Small intestine (tissue), 7 donors: ENCODE measurements around the gene FRMD8. TPM values are rescaled to one million over a fixed set of nuclear protein-coding genes. Genes with fewer than 3 reads are reported as not detected.

ENCODE experiments used
- DNase-seq, 2 donors: peaks; one replicate each; pipeline versions ENCODE4 v3.0.0 to v3.0.0-alpha.2; 2013
- FAIRE-seq: peaks from 2 replicates; lab custom pipeline; 2012; peaks lifted over from hg19 to GRCh38; lab: Jason Lieb, UNC
- H3K27ac ChIP-seq, 3 donors: one replicate each; pipeline ENCODE4 v1.5.1; 2013; ENCODE audit warnings: low read length in 2 of 3, mild to moderate bottlenecking in 2 of 3, control low read depth in 1 of 3, inconsistent platforms in 1 of 3, low read depth in 1 of 3, moderate library complexity in 1 of 3
- H3K27me3 ChIP-seq, 3 donors: one replicate each; pipeline ENCODE4 v1.6.1; 2013; ENCODE audit warnings: low read length in 3 of 3, inconsistent platforms in 1 of 3; ENCODE audit not compliant: control insufficient read depth in 3 of 3, insufficient read depth in 3 of 3
- H3K36me3 ChIP-seq, 3 donors: one replicate each; pipeline ENCODE4 v1.6.1; 2013; ENCODE audit warnings: low read length in 3 of 3, inconsistent platforms in 1 of 3, low read depth in 1 of 3, mild to moderate bottlenecking in 1 of 3, moderate library complexity in 1 of 3; ENCODE audit not compliant: control insufficient read depth in 3 of 3, insufficient read depth in 2 of 3
- H3K4me1 ChIP-seq, 3 donors: one replicate each; pipeline ENCODE4 v1.6.1; 2013; ENCODE audit warnings: low read length in 2 of 3, inconsistent platforms in 1 of 3, low read depth in 1 of 3, mild to moderate bottlenecking in 1 of 3, moderate library complexity in 1 of 3; ENCODE audit not compliant: control insufficient read depth in 3 of 3, insufficient read depth in 2 of 3
- H3K4me3 ChIP-seq, 3 donors: one replicate each; pipeline ENCODE4 v1.5.1; 2013; ENCODE audit warnings: low read length in 3 of 3, control low read depth in 1 of 3, inconsistent platforms in 1 of 3, low read depth in 1 of 3, mild to moderate bottlenecking in 1 of 3, moderate library complexity in 1 of 3
- H3K9me3 ChIP-seq, 2 donors: one replicate each; pipeline ENCODE4 v1.6.1; 2013; ENCODE audit warnings: low read depth in 1 of 2, low read length in 1 of 2; ENCODE audit not compliant: control insufficient read depth in 2 of 2, insufficient read depth in 1 of 2
- WGBS, 3 donors: extraction: QIAGEN DNeasy Blood & Tissue Kit; methylation state at CpG; one replicate each; pipeline ENCODE4 v1.1.7; 2013; 5-methylcytosine and 5-hydroxymethylcytosine counted together
- polyA plus RNA-seq, 4 donors: library from polyadenylated mRNA; stranded (reverse) in 3 of 4; unstranded in 1 of 4; fragments of 200-250 nt in 3 of 4; fragments of 120-200 nt in 1 of 4; gene quantifications; one replicate each; pipeline versions ENCODE4 v1.2.1 to v1.2.3, GENCODE V29; 2013
- donor health status: healthy with polysubstance abuse.
- donor health status: control.
- donor health status: control.
- donor health status: Bipolar disorder and iron deficiency.
- donor health status: healthy.

The FRMD8 gene
- polyA plus RNA-seq, 4 donors: 24.4 to 31.1 (median 26.9) TPM

DNA sequence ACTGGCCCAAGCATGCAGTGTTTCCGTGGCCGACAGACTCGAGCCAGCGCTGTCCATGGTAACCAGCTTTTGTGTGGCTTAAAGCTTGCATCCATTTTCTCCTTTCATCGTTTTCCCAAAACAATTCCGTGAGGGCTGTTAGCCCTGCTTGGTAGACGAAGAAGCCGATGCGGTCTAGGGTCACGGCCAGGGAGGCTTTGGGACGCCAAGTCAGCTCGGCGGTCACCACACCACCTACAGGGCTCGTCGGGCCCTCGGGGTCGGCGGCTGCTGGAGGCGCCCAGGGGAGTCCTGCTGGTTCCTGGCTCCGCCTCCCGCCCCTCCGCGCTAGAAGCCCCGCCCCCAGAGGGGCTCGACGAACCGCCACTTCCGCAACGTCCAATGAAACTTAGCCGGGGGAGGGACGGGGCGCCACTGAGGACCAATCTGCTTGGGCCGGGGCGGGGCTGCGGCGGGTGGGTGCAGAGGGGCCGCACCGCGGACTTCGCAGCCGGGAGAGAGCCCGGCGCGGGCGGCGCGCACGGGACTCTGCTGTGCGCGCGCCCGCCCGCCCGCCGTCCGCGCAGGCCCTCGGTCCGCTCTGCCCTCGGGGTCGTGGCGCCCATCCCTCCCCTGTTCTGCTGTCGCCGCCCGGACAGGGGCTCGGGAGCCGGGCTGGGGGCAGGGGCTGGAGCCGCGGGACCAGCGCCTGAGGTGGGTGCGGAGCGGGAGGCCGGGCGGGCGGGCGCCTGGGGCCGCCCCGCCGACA is 32.0 kb upstream of the FRMD8 start, which contains the start of gene TIGD3:
TSS of gene TIGD3 (plus strand) at position 487 of the 748 bp plus-strand sequence. CDS start 1,058 bp downstream, outside the sequence.
- H3K27ac ChIP-seq: peak within 1 kb of the TSS; percentile 30 to 79 (median 34)
- FAIRE-seq (no peak), DNase-seq (peak; percentile 97 to 99)
- peaks cover 0 to 14% (median 0%) of the 10 kb centered on the region in 3 donors for H3K27me3 ChIP-seq
- 0 to 1% (median 0%) methylated on average over 50 to 79 of the region's 79 CpGs for WGBS, 3 donors
- H3K4me3 ChIP-seq: peak within 1 kb of the TSS; percentile 47 to 68 (median 59)
- peaks cover 6 to 31% (median 9%) of the 10 kb centered on the region in 3 donors for H3K36me3 ChIP-seq
- H3K4me1 ChIP-seq: peaks cover 4 to 44% (median 11%) of the 10 kb centered on the region in 3 donors
- H3K9me3 ChIP-seq: no peaks in the 10 kb centered on the region

DNA sequence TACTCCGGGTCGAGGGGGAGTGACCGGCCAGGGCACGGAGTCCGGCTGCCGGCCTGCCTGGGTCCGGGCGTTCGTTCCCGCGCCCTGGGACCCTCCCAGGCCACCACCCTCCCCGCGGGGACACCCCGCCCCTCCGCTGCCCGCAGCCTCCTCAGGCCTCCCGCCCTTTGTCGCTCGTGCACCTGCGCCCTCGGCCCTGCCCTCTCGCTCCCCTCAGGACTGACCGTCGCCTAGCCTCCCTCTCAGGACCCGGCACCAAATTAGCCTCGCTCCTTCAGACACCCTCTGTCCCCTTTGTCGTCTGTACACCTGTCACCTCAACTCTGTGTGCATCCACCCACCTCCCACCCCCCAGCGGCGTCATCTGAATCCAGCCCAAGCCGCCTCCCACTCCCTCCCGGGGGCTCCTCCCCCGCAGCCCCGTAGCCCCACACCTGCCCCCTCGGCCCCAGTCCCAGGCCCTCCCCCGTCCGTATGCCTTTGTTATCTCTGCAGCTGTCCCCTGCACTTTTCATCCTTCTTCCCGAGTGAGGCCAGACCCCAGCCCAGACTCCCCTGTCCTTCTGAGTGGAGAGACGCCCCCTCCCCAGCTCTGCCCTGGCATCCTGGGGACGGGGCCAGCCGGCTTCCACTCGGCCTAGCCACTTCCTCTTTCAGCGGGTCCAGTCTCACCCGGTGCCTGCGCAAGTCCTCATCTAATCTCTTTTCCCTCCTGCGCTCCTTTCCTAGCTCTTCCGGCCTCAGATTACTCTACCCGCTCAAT is 31.2 kb upstream of the FRMD8 start:
- FAIRE-seq: no peak
- H3K4me3 ChIP-seq: peak overlapping the region; percentile 47 to 68 (median 59)
- peaks cover 0 to 14% (median 0%) of the 10 kb centered on the region in 3 donors for H3K27me3 ChIP-seq
- peak overlapping the region; percentile 24 to 79 (median 30) for H3K27ac ChIP-seq
- WGBS, 3 donors: 2 to 3% (median 2%) methylated on average over 36 to 47 of the region's 47 CpGs
- peaks cover 4 to 51% (median 15%) of the 10 kb centered on the region in 3 donors for H3K4me1 ChIP-seq
- no peaks in the 10 kb centered on the region for H3K9me3 ChIP-seq
- peak; percentile 51 to 64 for DNase-seq
- peaks cover 6 to 24% (median 9%) of the 10 kb centered on the region in 3 donors for H3K36me3 ChIP-seq

DNA sequence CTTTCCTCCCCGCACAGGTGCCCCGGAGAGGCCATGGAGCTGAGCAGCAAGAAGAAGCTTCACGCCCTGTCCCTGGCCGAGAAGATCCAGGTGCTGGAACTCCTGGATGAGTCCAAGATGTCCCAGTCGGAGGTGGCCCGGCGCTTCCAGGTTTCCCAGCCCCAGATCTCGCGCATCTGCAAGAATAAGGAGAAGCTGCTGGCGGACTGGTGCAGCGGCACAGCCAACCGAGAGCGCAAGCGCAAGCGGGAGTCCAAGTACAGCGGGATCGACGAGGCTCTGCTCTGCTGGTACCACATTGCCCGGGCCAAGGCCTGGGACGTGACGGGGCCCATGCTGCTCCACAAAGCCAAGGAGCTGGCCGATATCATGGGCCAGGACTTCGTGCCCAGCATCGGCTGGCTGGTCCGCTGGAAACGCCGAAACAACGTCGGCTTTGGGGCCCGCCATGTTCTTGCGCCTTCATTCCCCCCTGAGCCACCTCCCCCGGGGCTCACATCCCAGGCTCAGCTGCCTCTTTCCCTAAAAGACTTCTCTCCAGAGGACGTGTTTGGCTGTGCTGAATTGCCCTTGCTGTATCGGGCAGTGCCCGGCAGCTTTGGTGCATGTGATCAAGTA is 30.6 kb upstream of the FRMD8 start:
- H3K27ac ChIP-seq: peak overlapping the region in 1 of 3 donors; percentile 18

DNA sequence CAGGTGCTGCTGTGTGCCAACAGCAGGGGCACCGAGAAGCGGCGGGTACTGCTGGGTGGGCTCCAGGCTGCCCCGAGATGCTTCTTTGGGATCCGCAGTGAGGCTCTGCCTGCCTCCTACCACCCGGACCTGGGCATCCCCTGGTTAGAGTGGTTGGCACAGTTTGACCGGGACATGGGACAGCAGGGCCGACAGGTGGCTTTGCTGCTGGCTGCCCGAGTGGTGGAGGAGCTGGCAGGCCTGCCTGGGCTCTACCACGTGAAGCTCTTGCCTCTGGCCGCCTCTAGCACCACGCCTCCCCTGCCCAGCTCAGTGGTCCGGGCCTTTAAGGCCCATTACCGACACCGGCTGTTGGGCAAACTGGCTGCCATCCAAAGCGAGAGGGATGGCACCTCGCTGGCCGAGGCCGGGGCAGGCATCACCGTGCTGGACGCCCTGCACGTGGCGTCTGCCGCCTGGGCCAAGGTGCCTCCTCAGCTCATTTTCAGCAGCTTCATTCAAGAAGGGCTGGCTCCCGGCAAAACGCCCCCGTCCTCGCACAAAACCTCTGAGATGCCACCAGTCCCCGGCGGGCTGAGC is 30.0 kb upstream of the FRMD8 start:
- H3K4me3 ChIP-seq: no peak overlapping the region
- DNase-seq (no peak), FAIRE-seq (no peak)
- WGBS, 3 donors: 89 to 91% (median 90%) methylated on average over 29 to 30 of the region's 30 CpGs
- peaks cover 0 to 14% (median 0%) of the 10 kb centered on the region in 3 donors for H3K27me3 ChIP-seq
- peaks cover 3 to 16% (median 5%) of the 10 kb centered on the region in 3 donors for H3K36me3 ChIP-seq
- no peaks in the 10 kb centered on the region for H3K9me3 ChIP-seq
- peaks cover 4 to 51% (median 15%) of the 10 kb centered on the region in 3 donors for H3K4me1 ChIP-seq
- H3K27ac ChIP-seq: no peak overlapping the region

More for the DNA sequence above, 30.6 kb upstream of the FRMD8 start:
- Histone ChIP-seq H3K36me3 (peaks cover 4 to 19% (median 5%) of the 10 kb centered on the region in 3 donors), H3K27me3 (peaks cover 0 to 14% (median 0%) of the 10 kb centered on the region in 3 donors), H3K4me1 (peaks cover 4 to 51% (median 15%) of the 10 kb centered on the region in 3 donors), H3K4me3 (peak overlapping the region in 2 of 3 donors; percentile 47 to 68), H3K9me3 (no peaks in the 10 kb centered on the region)
- FAIRE-seq (no peak), DNase-seq (peak in 1 of 2 donors; percentile 62)
- 52 to 71% (median 65%) methylated on average over 35 of the region's 35 CpGs for WGBS, 3 donors

DNA sequence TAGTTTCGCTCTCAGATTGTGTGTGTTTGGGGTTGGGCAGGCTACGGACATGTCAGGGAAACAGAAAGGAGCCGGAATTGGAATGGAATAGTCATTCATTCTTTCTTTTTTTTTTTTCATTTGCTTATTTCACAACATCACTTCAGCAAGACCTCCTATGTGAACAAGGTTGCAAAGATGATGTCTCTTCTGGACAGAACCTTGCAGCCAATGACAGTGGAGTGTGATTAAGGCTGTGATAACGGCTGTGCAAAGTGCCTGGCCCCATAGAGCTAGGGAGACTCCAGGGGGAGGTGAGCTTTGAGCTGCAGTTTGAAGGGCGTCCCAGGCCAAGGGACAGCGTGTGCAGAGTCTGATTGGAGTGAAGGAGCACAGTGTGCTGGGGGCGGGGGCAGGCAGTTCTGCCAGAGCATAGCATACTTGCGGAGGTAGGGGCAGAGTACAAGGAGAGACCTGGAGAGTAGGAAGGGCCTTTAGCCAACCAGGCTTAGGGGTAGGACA is 28.5 kb upstream of the FRMD8 start:
- Histone ChIP-seq H3K9me3 (no peaks in the 10 kb centered on the region), H3K4me3 (no peak overlapping the region), H3K27ac (peak overlapping the region; percentile 43 to 91 (median 56)), H3K4me1 (peaks cover 4 to 51% (median 15%) of the 10 kb centered on the region in 3 donors), H3K27me3 (peaks cover 0 to 14% (median 0%) of the 10 kb centered on the region in 3 donors), H3K36me3 (peaks cover 0 to 3% (median 0%) of the 10 kb centered on the region in 3 donors)
- FAIRE-seq (no peak), DNase-seq (peak; percentile 94 to 98)
- WGBS, 3 donors: 25 to 57% (median 28%) methylated on average over 8 of the region's 8 CpGs

DNA sequence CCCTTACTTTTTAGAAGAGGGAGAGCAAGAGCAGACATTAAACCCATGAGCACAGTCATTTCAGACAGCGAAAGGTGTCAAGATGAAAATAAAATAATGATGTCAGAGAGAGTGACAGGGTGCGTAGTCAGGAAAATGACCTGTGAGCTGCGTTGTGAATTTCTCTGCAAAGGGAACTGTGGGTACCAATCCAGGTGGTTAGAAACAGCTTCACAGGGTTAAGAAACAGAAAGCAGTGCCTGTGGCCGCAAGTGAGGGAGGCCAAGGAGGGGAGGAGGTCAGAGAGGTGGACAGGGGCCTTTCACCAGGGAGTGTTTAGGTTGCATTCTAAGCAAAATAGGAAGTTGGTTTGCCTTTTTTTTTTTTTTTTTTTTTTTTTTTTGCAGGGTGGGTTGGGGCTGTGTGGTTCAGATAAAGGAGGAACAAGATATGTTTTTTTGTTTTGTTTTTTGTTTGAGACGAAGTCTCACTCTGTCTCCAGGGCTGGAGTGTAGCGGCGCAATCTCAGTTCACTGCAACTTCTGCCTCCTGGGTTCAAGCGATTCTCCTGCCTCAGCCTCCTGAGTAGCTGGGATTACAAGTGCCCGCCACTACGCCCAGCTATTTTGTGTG is 24.0 kb upstream of the FRMD8 start:
- FAIRE-seq (no peak), DNase-seq (no peak)
- peak overlapping the region in 1 of 3 donors; percentile 51 for H3K27ac ChIP-seq
- no peak overlapping the region for H3K4me3 ChIP-seq
- H3K4me1 ChIP-seq: peaks cover 0 to 32% (median 6%) of the 10 kb centered on the region in 3 donors
- WGBS, 3 donors: 77 to 91% (median 91%) methylated on average over 10 of the region's 10 CpGs
- H3K9me3 ChIP-seq: no peaks in the 10 kb centered on the region
- peaks cover 0 to 2% (median 0%) of the 10 kb centered on the region in 3 donors for H3K36me3 ChIP-seq
- H3K27me3 ChIP-seq: no peaks in the 10 kb centered on the region

DNA sequence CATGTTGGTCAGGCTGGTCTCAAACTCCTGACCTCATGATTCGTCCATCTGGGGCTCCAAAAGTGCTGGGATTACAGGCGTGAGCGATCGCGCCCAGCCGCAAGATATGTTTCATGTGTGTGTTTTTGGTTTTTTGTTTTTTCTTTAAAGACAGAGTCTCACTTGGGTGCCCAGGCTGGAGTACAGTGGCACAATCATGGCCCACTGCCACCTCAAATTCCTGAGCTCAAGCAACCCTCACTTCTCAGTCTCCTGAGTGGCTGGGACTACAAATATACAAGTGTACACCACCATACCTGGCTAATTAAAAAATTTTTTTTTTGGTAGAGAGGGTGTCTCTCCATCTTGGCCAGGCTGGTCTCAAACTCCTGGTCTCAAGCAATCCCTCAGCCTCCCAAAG is 23.5 kb upstream of the FRMD8 start:
- FAIRE-seq (no peak), DNase-seq (no peak)
- Histone ChIP-seq H3K36me3 (peaks cover 0 to 2% (median 0%) of the 10 kb centered on the region in 3 donors), H3K27ac (peak overlapping the region in 1 of 3 donors; percentile 26), H3K27me3 (no peaks in the 10 kb centered on the region), H3K9me3 (no peaks in the 10 kb centered on the region), H3K4me3 (no peak overlapping the region), H3K4me1 (peaks cover 0 to 32% (median 5%) of the 10 kb centered on the region in 3 donors)
- 80 to 93% (median 88%) methylated on average over 6 of the region's 6 CpGs for WGBS, 3 donors
